Globus pallidus (tissue), 1 donor: ENCODE results near the gene GABRB3.

Experiments
- DNase-seq: peaks from one replicate; pipeline ENCODE4 v3.0.0-alpha.2; 2015; ENCODE audit warnings: low spot score

Gene GABRB3

GRCh38 chr15:26628879-26629529 is 143.9 kb downstream of the GABRB3 start:
- peak; percentile 26 for DNase-seq

GRCh38 chr15:26628071-26628470 is 144.8 kb downstream of the GABRB3 start:
- DNase-seq: no peak

GRCh38 chr15:26624128-26624527 is 148.7 kb downstream of the GABRB3 start:
- DNase-seq: no peak

GRCh38 chr15:26623071-26623470 is 149.8 kb downstream of the GABRB3 start:
- no peak for DNase-seq

- no peak for DNase-seq
Measured at GRCh38 chr15:26621816-26622215, 151.1 kb downstream of the GABRB3 start.

GRCh38 chr15:26620528-26621458 is 152.1 kb downstream of the GABRB3 start:
- no peak for DNase-seq

- no peak for DNase-seq
Measured at GRCh38 chr15:26615927-26616302, 157.0 kb downstream of the GABRB3 start.

GRCh38 chr15:26615188-26615926 is 157.5 kb downstream of the GABRB3 start:
- no peak for DNase-seq

GRCh38 chr15:26614734-26615133 is 158.1 kb downstream of the GABRB3 start:
- no peak for DNase-seq

GRCh38 chr15:26598704-26599103 is 174.2 kb downstream of the GABRB3 start:
- no peak for DNase-seq

GRCh38 chr15:26595611-26596010 is 177.3 kb downstream of the GABRB3 start:
- no peak for DNase-seq

GRCh38 chr15:26590676-26591075 is 182.2 kb downstream of the GABRB3 start:
- DNase-seq: peak; percentile 3

GRCh38 chr15:26582840-26583239 is 190.0 kb downstream of the GABRB3 start:
- DNase-seq: no peak

- DNase-seq: no peak
Measured at GRCh38 chr15:26580943-26581342, 191.9 kb downstream of the GABRB3 start.

- DNase-seq: no peak
Measured at GRCh38 chr15:26572602-26573350, 200.1 kb downstream of the GABRB3 start.

- DNase-seq: no peak
Measured at GRCh38 chr15:26571346-26571745, 201.5 kb downstream of the GABRB3 start.

GRCh38 chr15:26565542-26565941 is 207.3 kb downstream of the GABRB3 start:
- DNase-seq: no peak

GRCh38 chr15:26564361-26564760 is 208.5 kb downstream of the GABRB3 start:
- no peak for DNase-seq

- DNase-seq: no peak
Measured at GRCh38 chr15:26562336-26562735, 210.5 kb downstream of the GABRB3 start.

- no peak for DNase-seq
Measured at GRCh38 chr15:26561896-26562295, 211.0 kb downstream of the GABRB3 start.

- DNase-seq: no peak
Measured at GRCh38 chr15:26561130-26561529, 211.7 kb downstream of the GABRB3 start.

GRCh38 chr15:26555898-26556297 is 217.0 kb downstream of the GABRB3 start:
- no peak for DNase-seq
